Ammon's horn (tissue), 1 donor: ENCODE measurements around the gene KRTAP10-12.
"Not testable (repeated sequence)": the region's sequence is repeated elsewhere in the genome, so short reads cannot be mapped to it uniquely, and the experiment has no call there.

Source experiments
- DNase-seq: peaks from one replicate; pipeline ENCODE4 v3.0.0-alpha.2; 2016; ENCODE audit warnings: low spot score

Gene KRTAP10-12

DNA sequence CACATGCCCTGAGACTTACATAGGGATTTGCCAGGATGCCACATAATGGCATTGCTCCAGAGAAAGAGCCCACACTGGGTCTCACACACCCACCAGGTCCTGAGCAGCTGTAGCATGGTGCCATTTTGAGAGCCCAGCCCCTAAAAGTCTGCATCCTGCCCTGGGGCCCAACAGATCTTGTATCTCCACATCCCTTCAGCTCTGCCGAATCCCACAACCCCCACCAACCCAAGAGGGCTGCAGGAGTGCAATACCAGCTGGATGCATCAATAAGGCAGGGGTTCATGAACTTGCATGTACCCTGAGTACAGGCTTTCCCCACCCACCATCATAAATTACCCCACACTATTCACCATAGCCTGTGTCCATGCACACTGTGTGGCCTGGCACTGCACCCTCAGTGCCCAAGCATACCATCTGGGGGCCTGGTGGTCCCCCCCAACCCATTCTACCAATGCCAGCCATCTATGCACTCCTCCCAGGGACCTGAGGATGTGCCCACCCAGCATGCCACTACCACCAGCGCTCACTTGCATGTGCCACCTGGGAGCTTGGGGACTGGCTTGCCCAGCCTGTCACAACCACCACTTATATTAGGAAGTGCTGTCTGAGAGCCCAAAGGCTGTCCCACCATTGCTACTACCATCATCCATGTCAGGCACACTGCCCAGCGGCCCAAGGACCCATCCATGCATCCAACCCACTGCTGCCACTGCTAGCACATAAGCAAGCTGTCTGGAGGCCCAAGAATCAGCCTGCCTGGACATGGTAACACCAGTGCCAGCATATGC, 26.1 kb upstream of the KRTAP10-12 start:
- no peak for DNase-seq

GRCh38 chr21:44671911-44672310, 25.1 kb upstream of the KRTAP10-12 start:
- DNase-seq = no peak

DNA sequence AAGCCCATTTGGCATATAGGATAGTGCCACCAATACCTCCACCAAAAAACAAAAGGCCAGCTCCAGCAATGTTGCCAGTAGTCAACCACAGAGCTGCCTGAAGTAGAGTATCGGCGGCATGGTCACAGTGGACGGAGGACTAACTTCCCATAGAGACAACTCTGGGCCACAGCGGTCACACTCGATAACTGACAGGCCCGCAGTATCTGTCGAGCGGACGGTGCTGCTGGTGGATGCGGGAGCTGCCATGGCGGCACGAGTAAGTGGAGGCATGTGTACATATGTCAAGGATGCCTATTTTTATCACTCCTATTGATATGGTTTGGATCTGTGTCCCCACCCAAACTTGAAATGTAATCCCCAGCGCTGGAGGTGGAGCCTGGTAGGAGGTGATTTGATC, 19.1 kb upstream of the KRTAP10-12 start:
- no peak for DNase-seq

DNA sequence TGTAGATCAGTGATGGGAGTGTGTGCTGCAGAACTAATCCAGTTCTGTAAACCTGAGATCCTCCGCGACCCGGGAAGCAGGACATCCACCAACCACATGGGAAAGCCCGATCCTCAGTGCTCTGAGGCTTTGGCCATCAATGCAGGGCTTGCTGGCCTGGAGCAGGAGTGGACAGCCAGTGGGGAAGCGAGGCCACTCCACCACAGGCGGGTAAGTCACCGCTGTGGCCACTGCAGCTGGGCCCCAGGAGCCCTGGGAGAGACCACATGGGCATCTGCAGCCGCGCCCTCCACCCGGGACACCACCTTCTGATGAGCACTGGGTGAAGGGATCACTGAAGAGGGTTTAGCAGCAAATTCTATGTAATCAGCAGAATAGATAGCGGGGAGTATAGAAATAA, 15.8 kb upstream of the KRTAP10-12 start:
- DNase-seq = no peak

- no peak for DNase-seq
These were observed 15.0 kb upstream of the KRTAP10-12 start, which contains the start of gene KRTAP12-1 for GRCh38 chr21:44681861-44682579. KRTAP12-1 (minus strand) TSS chr21:44682163; CDS start chr21:44682123, 40 bp downstream.

GRCh38 chr21:44682580-44683151, 14.3 kb upstream of the KRTAP10-12 start:
- no peak for DNase-seq

DNA sequence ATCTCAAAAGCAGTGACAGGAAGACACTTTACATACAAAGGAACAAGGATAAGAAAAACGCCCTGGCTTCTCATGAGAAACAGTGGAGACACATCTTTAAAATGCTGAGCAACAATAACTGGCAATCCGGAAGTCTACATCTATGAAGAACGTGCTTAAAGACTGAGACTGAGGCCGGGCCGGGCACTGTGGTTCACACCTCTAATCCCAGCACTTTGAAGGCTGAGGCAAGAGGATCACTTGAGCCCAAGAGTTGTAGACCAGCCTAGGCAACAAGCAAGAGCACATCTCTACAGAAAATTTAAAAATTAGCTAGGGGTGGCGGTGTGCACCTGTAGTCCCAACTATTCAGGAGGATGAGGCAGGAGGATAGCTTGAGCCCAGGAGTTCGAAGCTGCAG, 12.9 kb upstream of the KRTAP10-12 start:
- no peak for DNase-seq

GRCh38 chr21:44684483-44684882, 12.5 kb upstream of the KRTAP10-12 start:
- no peak for DNase-seq

DNA sequence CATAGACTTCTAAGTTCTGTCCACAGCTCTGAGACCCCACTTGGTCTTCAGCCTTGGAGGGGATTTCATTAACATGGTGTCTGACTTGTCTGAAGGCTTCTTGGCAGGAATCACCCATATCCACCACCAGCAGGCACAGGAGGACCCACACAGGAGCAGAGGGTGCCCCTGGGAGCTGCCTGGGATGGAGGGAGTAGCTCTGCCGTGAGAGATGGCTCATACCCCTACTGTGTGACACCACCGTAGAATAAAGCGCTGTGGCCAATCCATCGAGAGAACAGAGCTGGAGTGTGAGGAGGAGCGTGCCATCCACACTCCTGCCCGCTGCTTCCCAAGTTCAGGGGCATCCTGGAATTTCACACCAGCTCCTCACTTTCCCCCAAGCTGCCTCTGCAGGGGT, 11.9 kb upstream of the KRTAP10-12 start:
- DNase-seq = not testable (repeated sequence)

DNA sequence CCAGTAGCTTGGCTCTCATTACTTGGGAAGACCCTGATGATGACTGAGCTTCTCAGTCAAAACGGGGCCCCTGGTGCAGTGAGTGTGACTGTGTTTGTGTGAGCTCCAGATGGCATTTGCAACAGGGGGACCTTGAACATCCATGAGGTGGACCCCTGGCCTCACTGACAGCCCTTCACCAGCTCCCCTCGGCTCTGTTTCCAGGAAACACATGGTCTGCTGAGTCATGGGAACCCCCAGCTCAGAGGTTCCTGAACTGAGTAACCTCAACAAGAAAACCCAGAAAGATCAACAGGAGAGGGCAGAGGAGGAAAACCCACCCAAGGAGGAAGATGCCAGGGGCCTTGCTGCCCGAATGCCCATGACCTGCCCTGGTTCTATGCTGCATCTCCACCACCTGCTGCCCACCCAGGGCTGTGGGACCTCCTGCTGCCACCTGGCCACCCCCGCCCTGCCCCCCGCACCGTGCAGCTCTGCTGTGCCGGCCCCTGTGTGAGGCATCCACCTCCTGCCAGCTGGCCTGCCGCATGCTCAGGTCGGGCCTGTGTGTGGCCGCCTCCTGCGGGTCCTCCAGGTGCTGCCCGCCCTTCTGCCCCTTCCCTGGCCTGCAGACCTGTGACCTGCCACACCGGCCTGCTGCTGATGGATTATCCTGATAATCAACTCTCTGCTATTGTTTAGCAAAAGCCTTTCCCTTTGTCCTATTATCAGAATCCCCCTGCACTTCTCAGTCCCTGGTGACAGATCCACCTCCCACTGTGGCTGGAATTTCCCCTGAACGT, 10.8 kb upstream of the KRTAP10-12 start:
- DNase-seq = no peak

DNA sequence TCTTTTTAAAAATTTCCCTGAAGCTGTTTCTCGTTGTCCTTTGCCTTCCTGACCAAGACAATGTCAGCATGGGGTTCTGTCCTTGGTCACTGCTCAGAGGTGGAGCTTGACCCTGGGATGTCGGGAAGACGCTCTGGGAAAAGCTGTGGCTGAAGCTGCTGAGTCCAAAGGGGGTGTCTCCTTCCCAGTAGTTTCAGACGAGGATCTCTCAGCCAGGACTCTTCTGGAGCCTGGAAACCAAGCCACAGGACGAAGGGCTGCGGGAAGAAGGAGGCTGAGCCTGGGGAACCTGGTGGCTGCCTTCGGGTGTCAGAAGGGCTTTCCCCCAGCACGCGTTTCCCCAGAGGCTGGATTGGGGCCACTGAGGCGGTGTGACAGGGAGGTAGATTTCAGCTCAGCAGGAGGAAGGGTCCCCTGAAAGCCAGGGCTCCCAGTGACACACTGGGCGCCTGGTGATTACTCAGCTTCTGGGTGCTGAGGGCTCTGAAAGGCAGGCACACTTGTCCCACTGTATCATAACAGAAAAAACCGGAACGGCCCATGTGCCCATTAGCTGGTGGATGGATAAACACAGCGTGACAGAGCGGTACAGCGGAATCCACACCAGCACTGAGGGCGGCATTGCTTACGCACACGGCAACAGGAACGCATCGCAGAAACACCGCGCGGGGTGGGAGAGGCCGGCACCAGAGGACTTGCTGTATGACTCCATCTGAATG, 10.0 kb upstream of the KRTAP10-12 start:
- DNase-seq = no peak

- no peak for DNase-seq
These were observed 9.3 kb upstream of the KRTAP10-12 start for GRCh38 chr21:44687671-44688070.

DNA sequence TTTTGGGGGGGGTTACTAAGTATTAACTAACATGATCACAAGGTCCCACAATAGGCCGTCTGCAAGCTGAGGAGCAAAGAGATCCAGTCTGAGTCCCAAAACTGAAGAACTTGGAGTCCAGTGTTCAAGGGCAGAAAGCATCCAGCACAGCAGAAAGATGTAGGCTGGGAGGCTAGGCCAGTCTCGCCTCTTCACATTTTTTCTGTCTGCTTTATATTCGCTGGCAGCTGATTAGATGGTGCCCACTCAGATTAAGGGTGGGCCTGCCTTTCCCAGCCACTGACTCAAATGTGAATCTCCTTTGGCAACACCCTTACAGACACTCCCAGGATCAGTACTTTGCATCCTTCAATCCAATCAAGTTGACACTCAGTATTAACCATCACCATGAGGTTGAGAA, 7.2 kb upstream of the KRTAP10-12 start:
- DNase-seq = not testable (repeated sequence)

DNA sequence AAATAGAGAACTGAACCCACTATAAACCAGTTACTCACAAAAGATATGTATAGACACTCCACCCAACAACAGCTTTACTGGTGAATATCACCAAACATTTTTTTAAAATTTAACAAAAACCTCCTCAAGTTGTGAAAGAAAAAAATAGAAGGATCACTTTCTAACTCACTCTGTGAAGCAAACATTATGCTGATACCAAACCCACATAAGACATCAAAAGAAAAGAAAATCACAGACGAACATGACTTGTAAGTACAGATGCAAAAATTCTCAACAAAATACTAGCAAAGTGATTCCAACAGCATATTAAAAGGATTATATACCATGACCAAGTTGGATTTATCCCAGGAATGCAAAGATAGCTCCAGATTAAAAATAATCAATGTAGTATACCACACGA, 5.3 kb upstream of the KRTAP10-12 start:
- DNase-seq = no peak

GRCh38 chr21:44692798-44693512, 4.0 kb upstream of the KRTAP10-12 start:
- DNase-seq = no peak

- no peak for DNase-seq
These were observed 2.2 kb upstream of the KRTAP10-12 start for GRCh38 chr21:44694776-44695175.

GRCh38 chr21:44695184-44695583, 1.8 kb upstream of the KRTAP10-12 start:
- DNase-seq = no peak

GRCh38 chr21:44695641-44696040, 1.3 kb upstream of the KRTAP10-12 start:
- no peak for DNase-seq

GRCh38 chr21:44696572-44696971, 400 bp upstream of the KRTAP10-12 start:
- no peak for DNase-seq

GRCh38 chr21:44697811-44698734, 1.1 kb downstream of the KRTAP10-12 start:
- no peak for DNase-seq
